SU-DHL-6 (cell line): ENCODE measurements around the gene MST1.

Experiments used
- H2AFZ ChIP-seq: fragments of 200-600 bp; sonication (generic); 2 replicates; pipeline ENCODE4 v1.6.1; 2014; ENCODE audit warnings: low read depth, mild to moderate bottlenecking, moderate library complexity, mixed read lengths, antibody characterized with exemption, low read length; ENCODE audit not compliant: severe bottlenecking
- H3F3A ChIP-seq: fragments of 200-600 bp; shearing (Covaris generic); 2 replicates; pipeline ENCODE4 v1.6.0; 2016; ENCODE audit warnings: antibody characterized with exemption, mild to moderate bottlenecking; ENCODE audit not compliant: insufficient read depth
- H3K27ac ChIP-seq: fragments of 200-600 bp; sonication (generic); 2 replicates; pipeline ENCODE4 v1.5.1; 2016; ENCODE audit warnings: low read depth, mild to moderate bottlenecking, low read length, moderate library complexity, mixed read lengths
- H3K27me3 ChIP-seq: fragments of 200-600 bp; sonication (generic), shearing (Covaris generic); 2 replicates; pipeline ENCODE4 v1.6.0; 2014; ENCODE audit warnings: mild to moderate bottlenecking, low read length
- H3K36me3 ChIP-seq: fragments of 200-600 bp; sonication (generic); 2 replicates; pipeline ENCODE4 v1.6.1; 2014; ENCODE audit warnings: mild to moderate bottlenecking, low read length, mixed read lengths
- H3K4me2 ChIP-seq: fragments of 300-600, 200-600 bp; shearing (Covaris generic), sonication (generic); 2 replicates; pipeline ENCODE4 v1.6.0; 2014; ENCODE audit warnings: low read length, low read depth, mild to moderate bottlenecking; ENCODE audit not compliant: poor library complexity, severe bottlenecking
- H3K4me3 ChIP-seq: fragments of 200-600 bp; sonication (generic); 2 replicates; pipeline ENCODE4 v1.5.1; 2014; ENCODE audit warnings: antibody characterized with exemption, low read length, mild to moderate bottlenecking, mixed read lengths; ENCODE audit not compliant: insufficient read depth, poor library complexity, severe bottlenecking
- H3K79me2 ChIP-seq: fragments of 200-600 bp; sonication (generic); 2 replicates; pipeline ENCODE4 v1.6.1; 2014; ENCODE audit warnings: mild to moderate bottlenecking, low read length, moderate library complexity; ENCODE audit not compliant: insufficient read depth
- H3K9ac ChIP-seq: fragments of 200-600 bp; sonication (generic); 2 replicates; pipeline ENCODE4 v1.7.0; 2014; ENCODE audit warnings: mild to moderate bottlenecking, low read length
- H3K9me2 ChIP-seq: fragments of 200-600 bp; sonication (generic); replicated peaks from 2 replicates; pipeline ENCODE4 v1.6.1; 2014; ENCODE audit warnings: low read length; ENCODE audit not compliant: insufficient read depth
- H3K9me3 ChIP-seq: fragments of 200-600 bp; sonication (generic); 2 replicates; pipeline ENCODE4 v1.6.1; 2014; ENCODE audit warnings: low read length, mixed read lengths; ENCODE audit not compliant: insufficient read depth
- H4K20me1 ChIP-seq: fragments of 200-600 bp; sonication (generic); 2 replicates; pipeline ENCODE4 v1.6.1; 2014; ENCODE audit warnings: low read depth, mild to moderate bottlenecking, antibody characterized with exemption, low read length, moderate library complexity, mixed read lengths
- CTCF ChIP-seq: fragments of 200-600 bp; sonication (generic); IDR thresholded peaks from one replicate; pipeline ENCODE4 v1.5.1; 2017; ENCODE audit warnings: antibody characterized with exemption, mild to moderate bottlenecking, low read length, moderate library complexity; ENCODE audit not compliant: insufficient read depth, poor library complexity, severe bottlenecking
- EZH2phosphoT487 ChIP-seq: fragments of 200-600 bp; sonication (generic), shearing (Covaris generic); conservative IDR thresholded peaks from 2 replicates; pipeline ENCODE4 v1.6.1; 2018; ENCODE audit warnings: mild to moderate bottlenecking, antibody characterized with exemption, low read length, moderate library complexity, mixed read lengths

MST1 gene

GRCh38 chr3:49727924-49728361 lies 38.7 kb upstream of the MST1 start:
- Histone ChIP-seq H3K9ac (no peak overlapping the region), H3K27me3 (no peaks in the 10 kb centered on the region), H3K9me2 (no peaks in the 10 kb centered on the region), H2AFZ (no peak overlapping the region), H3K79me2 (0 out of 2 replicates have a peak, but pooled peaks cover 3% of the 10 kb centered on the region), H3F3A (peaks cover 9% of the 10 kb centered on the region), H3K36me3 (no peaks in the 10 kb centered on the region), H3K27ac (no peak overlapping the region), H3K4me2 (no peak overlapping the region), H3K9me3 (no peaks in the 10 kb centered on the region), H4K20me1 (no peaks in the 10 kb centered on the region), H3K4me3 (no peak overlapping the region)
- TF ChIP-seq EZH2phosphoT487 (no peak), CTCF (no peak)

GRCh38 chr3:49727154-49727923 lies 38.1 kb upstream of the MST1 start:
- TF ChIP-seq EZH2phosphoT487: no peak
- no peak for TF ChIP-seq CTCF
- no peak overlapping the region for H3K9ac ChIP-seq

GRCh38 chr3:49725906-49726681 lies 36.8 kb upstream of the MST1 start:
- Histone ChIP-seq H3K4me2 (no peak overlapping the region), H3K9ac (no peak overlapping the region), H3K36me3 (no peaks in the 10 kb centered on the region), H2AFZ (no peak overlapping the region), H3K27ac (no peak overlapping the region), H4K20me1 (no peaks in the 10 kb centered on the region), H3F3A (peaks cover 13% of the 10 kb centered on the region), H3K9me2 (no peaks in the 10 kb centered on the region), H3K9me3 (no peaks in the 10 kb centered on the region), H3K27me3 (no peaks in the 10 kb centered on the region), H3K4me3 (no peak overlapping the region), H3K79me2 (0 out of 2 replicates have a peak, but pooled peaks cover 3% of the 10 kb centered on the region)
- TF ChIP-seq EZH2phosphoT487 (no peak), CTCF (no peak)

More at GRCh38 chr3:49727154-49727923, 38.1 kb upstream of the MST1 start:
- Histone ChIP-seq H3K4me2 (no peak overlapping the region), H3K79me2 (0 out of 2 replicates have a peak, but pooled peaks cover 3% of the 10 kb centered on the region), H3K4me3 (no peak overlapping the region), H3K9me2 (no peaks in the 10 kb centered on the region), H3K27ac (no peak overlapping the region), H2AFZ (no peak overlapping the region), H3K9me3 (no peaks in the 10 kb centered on the region), H3F3A (peaks cover 9% of the 10 kb centered on the region), H3K36me3 (no peaks in the 10 kb centered on the region), H3K27me3 (no peaks in the 10 kb centered on the region), H4K20me1 (no peaks in the 10 kb centered on the region)
